K562 (cell line): ENCODE results near the gene KCP.

Experiments
- ETV5 ChIP-seq: sonication (generic); formaldehyde crosslinking; IDR thresholded peaks from 2 replicates; pipeline ENCODE4 v1.4.0; 2020; ENCODE audit warnings: low read depth, mild to moderate bottlenecking, missing genetic modification reagents
- FOXJ3 ChIP-seq: sonication (generic); formaldehyde crosslinking; IDR thresholded peaks from 2 replicates; pipeline ENCODE4 v1.4.0; 2020; ENCODE audit warnings: mild to moderate bottlenecking, missing genetic modification reagents
- NRF1 ChIP-seq, 2 experiments: fragments of 450-650 bp; IDR thresholded peaks in 1 of 2; conservative IDR thresholded peaks in 1 of 2; 2 replicates each; pipeline ENCODE4 v1.6.1; 2014; ENCODE audit warnings: mild to moderate bottlenecking in 2 of 2
- TF ChIP-seq, protein P1 (sequence below), 3 experiments: IDR thresholded peaks in 2 of 3; conservative IDR thresholded peaks in 1 of 3; 2 replicates each; pipeline ENCODE4 v1.5.1; 2011 to 2012; ENCODE audit warnings: low read length in 3 of 3, mild to moderate bottlenecking in 3 of 3, control low read depth in 2 of 3, improper control_type of control experiment in 1 of 3, inconsistent platforms in 1 of 3, low read depth in 1 of 3, mixed read lengths in 1 of 3, moderate library complexity in 1 of 3; ENCODE audit not compliant: insufficient read depth in 2 of 3

DNA sequence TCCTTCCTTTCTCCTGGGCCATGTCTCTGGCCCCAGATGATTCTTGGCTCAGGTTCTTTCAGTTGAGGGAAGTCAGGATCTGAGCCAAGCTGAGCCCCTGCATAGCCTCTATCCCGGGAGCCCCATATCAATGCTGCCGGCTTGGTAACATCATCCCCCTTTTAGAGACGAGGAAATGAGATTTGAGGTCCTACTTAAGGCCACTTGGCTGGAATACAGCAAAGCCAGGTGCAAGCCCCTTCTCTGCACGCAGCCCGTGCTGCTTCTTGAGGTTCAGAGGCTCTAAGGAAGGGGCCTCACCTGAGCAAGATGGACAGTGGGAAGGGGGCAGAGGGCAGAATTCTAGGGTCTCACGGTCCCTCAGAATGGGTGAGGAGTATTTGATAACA lies 24.8 kb upstream of the KCP start:
- TF ChIP-seq ETV5 (no peak), NRF1 (conservative IDR thresholded peaks at IDR 0.05 in 1 of 2, IDR thresholded peaks at IDR 0.05 in 1 of 2) (no peak), FOXJ3 (CRISPR knock-in tag) (no peak)
- TF ChIP-seq, protein P1, sequence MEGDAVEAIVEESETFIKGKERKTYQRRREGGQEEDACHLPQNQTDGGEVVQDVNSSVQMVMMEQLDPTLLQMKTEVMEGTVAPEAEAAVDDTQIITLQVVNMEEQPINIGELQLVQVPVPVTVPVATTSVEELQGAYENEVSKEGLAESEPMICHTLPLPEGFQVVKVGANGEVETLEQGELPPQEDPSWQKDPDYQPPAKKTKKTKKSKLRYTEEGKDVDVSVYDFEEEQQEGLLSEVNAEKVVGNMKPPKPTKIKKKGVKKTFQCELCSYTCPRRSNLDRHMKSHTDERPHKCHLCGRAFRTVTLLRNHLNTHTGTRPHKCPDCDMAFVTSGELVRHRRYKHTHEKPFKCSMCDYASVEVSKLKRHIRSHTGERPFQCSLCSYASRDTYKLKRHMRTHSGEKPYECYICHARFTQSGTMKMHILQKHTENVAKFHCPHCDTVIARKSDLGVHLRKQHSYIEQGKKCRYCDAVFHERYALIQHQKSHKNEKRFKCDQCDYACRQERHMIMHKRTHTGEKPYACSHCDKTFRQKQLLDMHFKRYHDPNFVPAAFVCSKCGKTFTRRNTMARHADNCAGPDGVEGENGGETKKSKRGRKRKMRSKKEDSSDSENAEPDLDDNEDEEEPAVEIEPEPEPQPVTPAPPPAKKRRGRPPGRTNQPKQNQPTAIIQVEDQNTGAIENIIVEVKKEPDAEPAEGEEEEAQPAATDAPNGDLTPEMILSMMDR (IDR thresholded peaks at IDR 0.05 in 2 of 3, conservative IDR thresholded peaks at IDR 0.05 in 1 of 3; ENCODE audit: insufficient read depth in 2 of 3, low read depth in 1 of 3, low read length in 3 of 3), result no peak
